CD4-positive, alpha-beta T cell treated with Interleukin-6 at 100 ng/mL for 8 hours (primary cell): ENCODE data around the gene BMPR1B.

Experiments
- DNase-seq: peaks from one replicate; pipeline ENCODE4 v3.0.0-alpha.2; 2020; ENCODE audit warnings: mixed read lengths, low spot score

Gene BMPR1B

GRCh38 chr4:94757192-94758140 lies at the start of gene BMPR1B:
Gene BMPR1B (plus strand): TSS chr4:94757955. CDS start chr4:95104425, 346,470 bp downstream.
- no peak for DNase-seq

GRCh38 chr4:94711635-94712034 lies 46.1 kb upstream of the BMPR1B start:
- no peak for DNase-seq

- DNase-seq, result no peak
These were observed 43.2 kb upstream of the BMPR1B start for GRCh38 chr4:94714365-94715160.

- DNase-seq, result no peak
These were observed 42.0 kb upstream of the BMPR1B start for GRCh38 chr4:94715726-94716125.

GRCh38 chr4:94721310-94721709 lies 36.4 kb upstream of the BMPR1B start:
- DNase-seq, result no peak

- no peak for DNase-seq
These were observed 35.5 kb upstream of the BMPR1B start for GRCh38 chr4:94722270-94722669.

- no peak for DNase-seq
These were observed 35.0 kb upstream of the BMPR1B start for GRCh38 chr4:94722748-94723147.

GRCh38 chr4:94724016-94724790 lies 33.6 kb upstream of the BMPR1B start:
- DNase-seq, result no peak

GRCh38 chr4:94726524-94727123 lies 31.1 kb upstream of the BMPR1B start:
- no peak for DNase-seq

- DNase-seq, result no peak
These were observed 29.5 kb upstream of the BMPR1B start for GRCh38 chr4:94728056-94728766.

GRCh38 chr4:94732358-94732698 lies 25.4 kb upstream of the BMPR1B start:
- DNase-seq, result no peak

GRCh38 chr4:94739741-94740140 lies 18.0 kb upstream of the BMPR1B start:
- DNase-seq, result no peak

- no peak for DNase-seq
These were observed 16.5 kb upstream of the BMPR1B start for GRCh38 chr4:94741304-94741703.

- no peak for DNase-seq
These were observed 13.9 kb upstream of the BMPR1B start for GRCh38 chr4:94743838-94744237.

GRCh38 chr4:94744850-94745249 lies 12.9 kb upstream of the BMPR1B start:
- DNase-seq, result no peak

GRCh38 chr4:94746746-94747145 lies 11.0 kb upstream of the BMPR1B start:
- no peak for DNase-seq

- DNase-seq, result no peak
These were observed 465 bp downstream of the BMPR1B start for GRCh38 chr4:94758141-94758699.

GRCh38 chr4:94758700-94759399 lies 1.1 kb downstream of the BMPR1B start:
- no peak for DNase-seq

- DNase-seq, result no peak
These were observed 2.0 kb downstream of the BMPR1B start for GRCh38 chr4:94759767-94760211.

GRCh38 chr4:94762326-94762725 lies 4.6 kb downstream of the BMPR1B start:
- DNase-seq, result no peak
